Osteoblast (primary cell): Measurements from ENCODE around the gene BHLHE23. TPM values are rescaled to one million over a fixed set of nuclear protein-coding genes. Genes with fewer than 3 reads are reported as not detected.

ENCODE experiments used
- DNase-seq: peaks from one replicate; pipeline ENCODE4 v3.0.0; 2011; ENCODE audit warnings: low spot score, mixed read lengths; ENCODE audit not compliant: insufficient read length; ENCODE audit errors: missing footprints
- H2AFZ ChIP-seq: 2 replicates; pipeline ENCODE4 v1.6.0; 2011; ENCODE audit warnings: mild to moderate bottlenecking, low read length
- H3K27ac ChIP-seq: 2 replicates; pipeline ENCODE4 v1.5.1; 2011; ENCODE audit warnings: mild to moderate bottlenecking, low read depth, low read length, moderate library complexity
- H3K27me3 ChIP-seq: 2 replicates; pipeline ENCODE4 v1.6.0; 2012; ENCODE audit warnings: mild to moderate bottlenecking, control low read depth, inconsistent platforms, low read length, moderate library complexity; ENCODE audit not compliant: insufficient read depth
- H3K36me3 ChIP-seq: 2 replicates; pipeline ENCODE4 v1.5.1; 2011; ENCODE audit warnings: mild to moderate bottlenecking, low read length, control low read depth, moderate library complexity; ENCODE audit not compliant: insufficient read depth
- H3K4me1 ChIP-seq: 2 replicates; pipeline ENCODE4 v1.5.1; 2011; ENCODE audit warnings: mild to moderate bottlenecking, low read length, control low read depth, moderate library complexity; ENCODE audit not compliant: insufficient read depth
- H3K4me2 ChIP-seq: 2 replicates; pipeline ENCODE4 v1.6.0; 2011; ENCODE audit warnings: mild to moderate bottlenecking, low read length; ENCODE audit not compliant: insufficient read depth
- H3K4me3 ChIP-seq: fragments of 200-600 bp; sonication (generic); 3 replicates; pipeline ENCODE4 v1.5.1; 2012; ENCODE audit warnings: mild to moderate bottlenecking, low read length, inconsistent platforms; ENCODE audit not compliant: insufficient read depth
- H3K79me2 ChIP-seq: 2 replicates; pipeline ENCODE4 v1.6.0; 2012; ENCODE audit warnings: mild to moderate bottlenecking, low read length, control low read depth, inconsistent platforms; ENCODE audit not compliant: insufficient read depth
- H3K9me3 ChIP-seq: 2 replicates; pipeline ENCODE4 v1.5.1; 2011; ENCODE audit warnings: low read depth, low read length, control low read depth
- H4K20me1 ChIP-seq: 2 replicates; pipeline ENCODE4 v1.6.0; 2012; ENCODE audit warnings: mild to moderate bottlenecking, low read length, control low read depth; ENCODE audit not compliant: insufficient read depth
- CTCF ChIP-seq: IDR thresholded peaks from 2 replicates; pipeline ENCODE4 v1.5.1; 2011; ENCODE audit warnings: mild to moderate bottlenecking, low read depth, low read length, moderate library complexity; ENCODE audit errors: extremely low read depth
- total RNA-seq: library from RNA; depleted of rRNA; stranded (reverse); fragments of >200 nt; gene quantifications from 2 replicates; pipeline ENCODE4 v1.2.3, GENCODE V29; 2012

The BHLHE23 gene
- total RNA-seq, 1 donor = not detected

- no peaks in the 10 kb centered on the region for H3K79me2 ChIP-seq
- no peaks in the 10 kb centered on the region for H3K36me3 ChIP-seq
- peaks cover 69% of the 10 kb centered on the region for H3K27me3 ChIP-seq
- peaks cover 3% of the 10 kb centered on the region for H3K9me3 ChIP-seq
- no peak overlapping the region for H3K4me3 ChIP-seq
- H3K4me2 ChIP-seq = no peak overlapping the region
- no peaks in the 10 kb centered on the region for H3K4me1 ChIP-seq
- no peaks in the 10 kb centered on the region for H4K20me1 ChIP-seq
- no peak overlapping the region for H2AFZ ChIP-seq
- no peak overlapping the region for H3K27ac ChIP-seq
- no peak for TF ChIP-seq CTCF
- no peak for DNase-seq
Observed at GRCh38 chr20:63014710-63015109, 7.9 kb upstream of the BHLHE23 start.

GRCh38 chr20:63014287-63014686, 7.5 kb upstream of the BHLHE23 start:
- H3K27ac ChIP-seq = no peak overlapping the region
- no peaks in the 10 kb centered on the region for H4K20me1 ChIP-seq
- no peaks in the 10 kb centered on the region for H3K4me1 ChIP-seq
- H3K79me2 ChIP-seq = no peaks in the 10 kb centered on the region
- H3K36me3 ChIP-seq = no peaks in the 10 kb centered on the region
- no peak overlapping the region for H3K4me3 ChIP-seq
- no peak overlapping the region for H3K4me2 ChIP-seq
- peaks cover 3% of the 10 kb centered on the region for H3K9me3 ChIP-seq
- TF ChIP-seq CTCF = no peak
- no peak overlapping the region for H2AFZ ChIP-seq
- peaks cover 73% of the 10 kb centered on the region for H3K27me3 ChIP-seq
- DNase-seq = no peak

GRCh38 chr20:63013207-63013606, 6.4 kb upstream of the BHLHE23 start:
- no peak overlapping the region for H3K4me2 ChIP-seq
- no peak overlapping the region for H3K27ac ChIP-seq
- no peak for TF ChIP-seq CTCF
- peaks cover 3% of the 10 kb centered on the region for H3K9me3 ChIP-seq
- H3K4me1 ChIP-seq = no peaks in the 10 kb centered on the region
- no peak overlapping the region for H2AFZ ChIP-seq
- no peak for DNase-seq
- H3K79me2 ChIP-seq = no peaks in the 10 kb centered on the region
- no peaks in the 10 kb centered on the region for H3K36me3 ChIP-seq
- peaks cover 80% of the 10 kb centered on the region for H3K27me3 ChIP-seq
- no peaks in the 10 kb centered on the region for H4K20me1 ChIP-seq
- H3K4me3 ChIP-seq = no peak overlapping the region

GRCh38 chr20:63011798-63012197, 5.0 kb upstream of the BHLHE23 start:
- Histone ChIP-seq H3K27ac (no peak overlapping the region), H3K4me1 (no peaks in the 10 kb centered on the region), H3K79me2 (no peaks in the 10 kb centered on the region), H2AFZ (no peak overlapping the region), H3K4me3 (no peak overlapping the region), H3K4me2 (no peak overlapping the region), H3K27me3 (peaks cover 91% of the 10 kb centered on the region), H3K9me3 (peaks cover 3% of the 10 kb centered on the region), H4K20me1 (no peaks in the 10 kb centered on the region), H3K36me3 (no peaks in the 10 kb centered on the region)
- no peak for TF ChIP-seq CTCF
- DNase-seq = no peak
